ENCODE results near the gene TAPBP. TPM values are rescaled to one million over a fixed set of nuclear protein-coding genes. Genes with fewer than 3 reads are reported as not detected.
A peak's percentile ranks its signal among the peaks of the same experiment; 100 is the strongest.
"Not testable (repeated sequence)": the region's sequence is repeated elsewhere in the genome, so short reads cannot be mapped to it uniquely, and the experiment has no call there.

Gene TAPBP
- total RNA-seq, 1 donor from 2014 or later, result 16.2 TPM

DNA sequence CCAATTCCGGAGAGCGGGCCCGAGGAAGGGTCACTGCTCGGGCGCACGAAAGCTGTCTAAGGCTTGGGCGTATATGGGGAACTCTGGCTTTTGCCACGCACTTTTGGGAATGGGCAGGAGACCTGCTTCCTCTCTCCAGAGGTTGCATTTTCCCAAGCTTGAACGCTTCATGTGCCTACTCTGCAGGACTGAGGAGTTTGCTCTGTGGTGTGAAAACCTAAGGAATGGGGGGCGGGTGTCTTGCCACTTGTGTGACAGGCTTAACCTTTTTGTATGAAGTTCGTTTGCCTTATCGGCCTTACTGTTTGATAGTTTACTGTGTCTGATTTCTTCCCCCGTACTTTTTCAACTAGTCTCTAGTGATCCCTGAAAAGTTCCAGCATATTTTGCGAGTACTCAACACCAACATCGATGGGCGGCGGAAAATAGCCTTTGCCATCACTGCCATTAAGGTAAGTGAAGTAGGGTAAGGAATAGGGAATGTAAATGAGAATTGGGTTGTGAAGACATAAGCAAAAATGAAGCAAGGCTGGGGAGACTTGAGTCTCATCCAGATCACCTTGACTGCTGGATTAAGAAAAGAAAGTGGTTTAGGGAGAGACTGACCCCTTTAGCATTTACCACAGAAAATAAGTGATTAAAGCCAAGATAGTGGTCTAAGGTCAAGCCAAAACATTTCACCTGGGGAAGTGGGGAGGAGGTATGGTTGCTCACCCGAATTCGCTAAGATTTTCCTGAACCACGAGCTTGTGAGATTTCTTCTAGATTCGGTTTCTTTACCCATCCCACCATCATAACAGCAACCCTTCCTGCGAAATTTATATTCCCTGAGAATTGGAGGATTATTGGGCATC lies 41.4 kb downstream of the TAPBP start:
- Mint-ChIP-seq H3K4me1 (peaks cover 60% of the 10 kb centered on the region), H3K27ac (ENCODE audit: unreplicated experiment) (peak overlapping the region; percentile 92), H3K4me3 (peak overlapping the region; percentile 97), H3K27me3 (ENCODE audit: low read depth) (no peaks in the 10 kb centered on the region), H3K36me3 (ENCODE audit: low read depth) (peaks cover 20% of the 10 kb centered on the region), H3K9me3 (no peaks in the 10 kb centered on the region)
- no peak for DNase-seq (ENCODE audit: low read depth, low spot score)
- TF ChIP-seq, protein P1, sequence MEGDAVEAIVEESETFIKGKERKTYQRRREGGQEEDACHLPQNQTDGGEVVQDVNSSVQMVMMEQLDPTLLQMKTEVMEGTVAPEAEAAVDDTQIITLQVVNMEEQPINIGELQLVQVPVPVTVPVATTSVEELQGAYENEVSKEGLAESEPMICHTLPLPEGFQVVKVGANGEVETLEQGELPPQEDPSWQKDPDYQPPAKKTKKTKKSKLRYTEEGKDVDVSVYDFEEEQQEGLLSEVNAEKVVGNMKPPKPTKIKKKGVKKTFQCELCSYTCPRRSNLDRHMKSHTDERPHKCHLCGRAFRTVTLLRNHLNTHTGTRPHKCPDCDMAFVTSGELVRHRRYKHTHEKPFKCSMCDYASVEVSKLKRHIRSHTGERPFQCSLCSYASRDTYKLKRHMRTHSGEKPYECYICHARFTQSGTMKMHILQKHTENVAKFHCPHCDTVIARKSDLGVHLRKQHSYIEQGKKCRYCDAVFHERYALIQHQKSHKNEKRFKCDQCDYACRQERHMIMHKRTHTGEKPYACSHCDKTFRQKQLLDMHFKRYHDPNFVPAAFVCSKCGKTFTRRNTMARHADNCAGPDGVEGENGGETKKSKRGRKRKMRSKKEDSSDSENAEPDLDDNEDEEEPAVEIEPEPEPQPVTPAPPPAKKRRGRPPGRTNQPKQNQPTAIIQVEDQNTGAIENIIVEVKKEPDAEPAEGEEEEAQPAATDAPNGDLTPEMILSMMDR (conservative IDR thresholded peaks at IDR 0.05), result no peak

GRCh38 chr6:33271468-33272274 lies 42.2 kb downstream of the TAPBP start, which contains the start of the genes RPS18 and VPS52:
TSS of gene RPS18 (plus strand) at chr6:33272075. CDS start at chr6:33272120, 45 bp downstream.
TSS of gene VPS52 (minus strand) at chr6:33271876. CDS start at chr6:33271675, 201 bp downstream.
- no peaks in the 10 kb centered on the region for H3K9me3 Mint-ChIP-seq
- peaks cover 56% of the 10 kb centered on the region for H3K4me1 Mint-ChIP-seq
- DNase-seq (ENCODE audit: low read depth, low spot score), result peak; percentile 87
- H3K27me3 Mint-ChIP-seq (ENCODE audit: low read depth), result no peaks in the 10 kb centered on the region
- TF ChIP-seq, protein P1 (conservative IDR thresholded peaks at IDR 0.05), result peak; percentile 28
- peak within 1 kb of the TSS; percentile 100 for H3K27ac Mint-ChIP-seq (ENCODE audit: unreplicated experiment)
- H3K36me3 Mint-ChIP-seq (ENCODE audit: low read depth), result peaks cover 20% of the 10 kb centered on the region
- peak within 1 kb of the TSS; percentile 97 for H3K4me3 Mint-ChIP-seq

DNA sequence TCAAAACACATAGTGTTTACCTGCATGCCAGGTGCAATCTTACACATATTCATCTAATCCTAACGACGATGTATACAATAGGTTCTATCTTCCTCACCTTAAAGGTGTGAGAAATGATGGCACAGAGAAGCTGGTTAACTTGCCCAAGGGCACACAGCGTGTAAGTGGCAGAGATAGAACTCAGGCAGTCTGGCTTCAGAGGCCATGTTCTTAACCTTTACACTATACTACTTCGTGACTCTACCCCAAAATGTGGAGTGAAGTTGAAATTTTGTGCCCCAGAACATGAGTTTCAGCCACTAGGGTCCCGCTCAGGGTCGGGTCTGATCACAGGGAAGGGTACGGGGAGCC lies 42.8 kb downstream of the TAPBP start:
- peaks cover 16% of the 10 kb centered on the region for H3K36me3 Mint-ChIP-seq (ENCODE audit: low read depth)
- no peaks in the 10 kb centered on the region for H3K27me3 Mint-ChIP-seq (ENCODE audit: low read depth)
- peak overlapping the region; percentile 97 for H3K4me3 Mint-ChIP-seq
- no peak for DNase-seq (ENCODE audit: low read depth, low spot score)
- TF ChIP-seq, protein P1 (conservative IDR thresholded peaks at IDR 0.05), result peak; percentile 35
- H3K4me1 Mint-ChIP-seq, result peaks cover 50% of the 10 kb centered on the region
- peak overlapping the region; percentile 100 for H3K27ac Mint-ChIP-seq (ENCODE audit: unreplicated experiment)
- H3K9me3 Mint-ChIP-seq, result no peaks in the 10 kb centered on the region

DNA sequence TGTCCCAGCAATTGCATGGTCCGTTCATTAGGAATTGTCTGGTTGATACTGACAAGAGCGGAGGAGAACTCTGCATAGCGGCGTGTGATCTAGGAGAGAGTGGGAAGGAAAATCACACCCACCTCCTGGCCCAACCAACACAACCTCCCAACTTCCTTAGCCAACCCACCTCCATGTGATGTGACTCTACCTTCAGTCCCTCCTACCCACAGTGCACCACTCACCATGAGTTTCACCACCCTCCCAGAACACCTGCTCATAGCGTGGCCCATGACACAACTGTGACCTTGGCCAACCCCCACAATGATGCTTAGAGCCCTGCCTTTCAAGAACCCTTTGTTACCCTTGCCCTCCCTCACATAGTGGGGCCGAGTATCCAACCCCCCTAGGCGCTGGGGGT lies 49.9 kb downstream of the TAPBP start:
- TF ChIP-seq, protein P1 (conservative IDR thresholded peaks at IDR 0.05), result no peak
- H3K36me3 Mint-ChIP-seq (ENCODE audit: low read depth), result peaks cover 12% of the 10 kb centered on the region
- no peaks in the 10 kb centered on the region for H3K4me1 Mint-ChIP-seq
- no peak overlapping the region for H3K27ac Mint-ChIP-seq (ENCODE audit: unreplicated experiment)
- DNase-seq (ENCODE audit: low read depth, low spot score), result no peak
- no peaks in the 10 kb centered on the region for H3K27me3 Mint-ChIP-seq (ENCODE audit: low read depth)
- H3K9me3 Mint-ChIP-seq, result no peaks in the 10 kb centered on the region
- no peak overlapping the region for H3K4me3 Mint-ChIP-seq

GRCh38 chr6:33262490-33262889 lies 51.4 kb downstream of the TAPBP start:
- H3K4me1 Mint-ChIP-seq; H3K27ac Mint-ChIP-seq (ENCODE audit: unreplicated experiment); H3K27me3 Mint-ChIP-seq (ENCODE audit: low read depth); DNase-seq (ENCODE audit: low read depth, low spot score); H3K4me3 Mint-ChIP-seq; H3K9me3 Mint-ChIP-seq: not testable (repeated sequence)
- H3K36me3 Mint-ChIP-seq (ENCODE audit: low read depth), result peaks cover 12% of the 10 kb centered on the region

Data from neural crest cell (in vitro differentiated cells).